Suppressor macrophage treated with lipopolysaccharide for 4 hours (primary cell): Measurements from ENCODE around the gene IMPA2.
"Not testable (repeated sequence)": the region's sequence is repeated elsewhere in the genome, so short reads cannot be mapped to it uniquely, and the experiment has no call there.

Source experiments
- DNase-seq: peaks from one replicate; pipeline ENCODE4 v3.0.0-alpha.2; 2020

The IMPA2 gene

GRCh38 chr18:12030670-12031069, 49.4 kb downstream of the IMPA2 start:
- DNase-seq: no peak

GRCh38 chr18:12031181-12031580, 49.9 kb downstream of the IMPA2 start:
- no peak for DNase-seq

GRCh38 chr18:12031846-12032245, 50.5 kb downstream of the IMPA2 start:
- no peak for DNase-seq

- DNase-seq: peak; percentile 19
These were observed 51.7 kb downstream of the IMPA2 start for GRCh38 chr18:12032786-12033642.

DNA sequence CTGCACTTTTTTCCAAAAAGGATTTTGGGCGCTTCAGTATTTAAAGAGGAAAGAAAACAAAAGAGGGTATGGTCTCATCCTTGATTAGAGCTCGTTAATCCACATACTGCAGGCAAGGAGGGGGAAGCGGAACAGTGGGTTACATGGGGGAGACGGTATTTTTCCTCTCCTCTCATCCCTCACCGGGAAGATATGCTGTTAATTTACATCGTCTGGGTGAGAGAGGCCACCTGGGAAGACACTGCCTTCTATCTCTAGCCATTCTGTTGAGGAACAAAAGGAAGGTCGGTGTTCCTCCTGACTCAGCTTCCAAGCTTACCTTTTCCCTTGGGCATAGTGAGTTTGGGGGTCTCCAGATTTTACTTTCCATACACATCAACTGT, 52.3 kb downstream of the IMPA2 start:
- DNase-seq: no peak

DNA sequence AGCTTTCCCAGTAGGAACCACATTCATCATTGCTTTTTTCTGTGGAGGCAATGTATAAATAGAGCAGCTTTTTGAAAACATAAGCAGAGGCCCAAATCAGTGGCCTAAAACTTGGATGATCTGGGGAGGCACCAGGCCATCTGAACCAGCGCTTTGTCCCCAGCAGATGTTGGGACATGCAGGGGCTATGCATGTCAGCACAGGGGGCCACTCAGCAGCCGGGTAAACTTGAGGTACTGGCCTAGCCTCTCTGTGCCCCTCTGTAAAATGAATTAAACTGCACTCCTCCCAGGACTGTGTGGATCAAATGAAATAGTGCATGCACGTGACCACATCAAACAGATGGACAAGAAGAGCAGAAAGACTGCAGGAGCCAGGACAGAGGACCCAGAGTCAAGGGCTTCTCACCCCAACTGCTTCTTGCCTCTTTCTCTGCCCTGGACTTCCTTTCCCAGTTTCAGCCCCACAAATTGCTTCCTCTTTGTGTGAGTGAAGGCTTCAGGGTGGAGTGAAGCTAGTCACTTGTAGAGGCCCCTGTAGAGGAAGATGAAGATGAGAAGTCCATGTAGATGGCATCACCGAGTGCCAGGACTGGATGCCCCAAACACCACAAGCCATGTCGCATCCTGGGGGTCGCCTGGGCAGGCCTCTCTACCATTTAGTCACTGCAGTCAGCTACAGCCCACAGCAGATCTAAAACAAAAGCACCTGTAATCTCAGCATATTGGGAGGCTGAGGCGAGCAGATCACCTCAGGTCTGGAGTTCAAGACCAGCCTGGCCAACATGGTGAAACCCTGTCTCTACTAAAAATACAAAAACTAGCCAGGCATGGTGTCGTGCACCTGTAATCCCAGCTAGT, 53.2 kb downstream of the IMPA2 start:
- peak; percentile 27 for DNase-seq

GRCh38 chr18:12035481-12035880, 54.2 kb downstream of the IMPA2 start:
- no peak for DNase-seq

GRCh38 chr18:12036201-12036751, 55.0 kb downstream of the IMPA2 start:
- no peak for DNase-seq

DNA sequence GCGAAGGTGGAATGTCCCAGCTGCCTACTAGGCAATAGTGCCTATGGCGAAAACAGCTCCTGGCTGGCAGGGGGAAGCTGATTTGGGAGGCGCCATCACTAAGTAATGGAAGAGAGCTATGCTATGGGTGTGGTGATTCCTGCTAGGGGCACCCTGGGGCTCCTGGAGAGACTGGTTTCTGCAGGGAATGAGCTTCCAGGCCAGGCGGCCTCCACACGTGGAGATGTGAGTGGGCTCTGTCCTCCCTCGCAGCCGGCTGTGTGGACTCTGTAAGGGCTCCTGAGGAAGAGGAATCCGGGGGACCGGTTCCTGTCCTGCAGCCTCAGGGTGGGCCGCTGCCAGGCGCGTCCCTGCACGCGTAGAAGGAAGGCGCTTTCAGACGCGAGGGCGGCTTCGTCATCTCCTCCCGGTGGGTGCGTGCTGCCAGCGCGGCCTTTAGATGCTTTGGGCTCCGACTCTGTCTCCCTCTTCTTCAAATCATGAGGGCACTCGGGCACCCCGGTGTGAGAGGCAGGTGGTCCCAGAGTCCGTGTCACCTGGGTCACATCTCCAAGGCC, 56.9 kb downstream of the IMPA2 start:
- DNase-seq: peak; percentile 13

DNA sequence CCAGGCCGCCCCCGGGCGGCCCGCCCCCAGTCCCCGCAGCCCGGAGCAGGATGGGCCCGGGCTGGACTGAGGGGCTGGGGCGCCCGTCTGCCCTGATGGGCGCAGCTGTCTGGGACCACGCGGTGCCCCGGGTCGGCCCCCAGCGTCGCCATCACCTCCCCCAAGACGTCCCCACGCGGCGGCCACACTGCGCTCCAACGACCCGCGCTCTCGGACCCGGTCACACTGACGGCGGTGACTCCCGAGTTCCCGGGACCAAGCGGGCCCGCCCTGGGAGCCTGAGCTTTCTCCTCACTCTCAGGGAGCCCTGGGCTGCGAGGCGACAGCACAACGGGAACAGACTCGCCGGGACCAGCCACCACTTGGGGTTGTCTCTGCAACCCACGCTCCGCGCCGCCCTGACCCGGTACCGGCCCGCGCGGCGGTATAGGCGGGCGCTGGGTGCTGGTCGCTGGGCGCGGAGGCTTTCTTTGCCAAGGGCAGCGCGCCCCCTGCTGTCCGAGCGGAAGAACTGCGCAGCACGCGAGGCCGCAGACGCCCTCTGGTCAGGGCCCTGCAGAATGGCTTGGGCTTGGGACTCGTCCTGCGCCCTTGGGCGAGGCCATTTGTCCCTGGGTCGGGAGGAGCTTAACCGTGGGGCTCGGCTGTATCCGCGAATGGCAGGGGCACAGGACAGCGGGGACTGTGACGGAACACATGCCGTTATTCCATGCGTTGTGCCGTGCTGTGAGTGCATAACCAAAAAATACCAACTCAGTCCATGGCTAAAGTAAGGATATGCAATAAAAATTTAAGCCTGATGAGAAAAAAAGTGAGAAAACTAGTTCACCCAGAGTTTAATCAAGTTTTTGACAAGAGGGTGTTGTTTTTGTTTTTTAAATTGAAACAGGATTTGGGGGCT, 57.6 kb downstream of the IMPA2 start:
- DNase-seq: peak; percentile 88

DNA sequence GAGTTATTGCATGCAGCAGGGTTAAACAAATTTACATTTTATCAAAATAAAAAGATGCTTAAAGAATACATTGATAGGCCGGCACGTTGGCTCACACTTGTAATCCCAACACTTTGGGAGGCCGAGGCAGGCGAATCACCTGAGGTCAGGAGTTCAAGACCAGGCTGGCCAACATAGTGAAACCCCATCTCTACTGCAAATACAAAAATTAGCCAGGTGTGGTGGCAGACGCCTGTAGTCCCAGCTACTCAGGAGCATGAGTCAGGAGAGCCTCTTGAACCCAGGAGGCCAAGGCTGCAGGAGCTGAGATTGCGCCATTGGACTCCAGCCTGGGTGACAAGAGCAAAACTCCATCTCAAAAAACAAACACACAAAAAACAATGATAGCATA, 58.2 kb downstream of the IMPA2 start:
- DNase-seq: not testable (repeated sequence)

- peak; percentile 58 for DNase-seq
These were observed 60.3 kb downstream of the IMPA2 start for GRCh38 chr18:12041561-12041960.

- no peak for DNase-seq
These were observed 62.5 kb downstream of the IMPA2 start for GRCh38 chr18:12043811-12044210.

DNA sequence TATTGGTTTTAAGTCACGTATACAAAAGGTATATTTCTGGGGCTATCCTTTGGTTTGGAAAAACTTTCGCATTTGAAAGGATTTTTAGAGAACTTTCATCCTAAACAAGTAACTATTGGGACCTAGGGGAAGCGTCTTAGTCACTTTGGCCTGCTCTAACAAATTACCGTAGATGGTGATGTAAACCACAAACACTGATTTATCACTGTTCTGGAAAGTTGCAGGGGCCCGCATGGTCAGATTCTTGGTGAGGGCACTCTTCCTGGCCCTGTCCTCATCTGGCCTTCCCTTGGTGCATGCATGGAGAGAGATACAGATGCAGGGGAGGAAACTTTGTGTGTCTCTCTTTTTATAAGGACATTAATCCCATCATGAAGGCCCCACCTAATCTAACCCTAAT, 63.3 kb downstream of the IMPA2 start:
- no peak for DNase-seq

DNA sequence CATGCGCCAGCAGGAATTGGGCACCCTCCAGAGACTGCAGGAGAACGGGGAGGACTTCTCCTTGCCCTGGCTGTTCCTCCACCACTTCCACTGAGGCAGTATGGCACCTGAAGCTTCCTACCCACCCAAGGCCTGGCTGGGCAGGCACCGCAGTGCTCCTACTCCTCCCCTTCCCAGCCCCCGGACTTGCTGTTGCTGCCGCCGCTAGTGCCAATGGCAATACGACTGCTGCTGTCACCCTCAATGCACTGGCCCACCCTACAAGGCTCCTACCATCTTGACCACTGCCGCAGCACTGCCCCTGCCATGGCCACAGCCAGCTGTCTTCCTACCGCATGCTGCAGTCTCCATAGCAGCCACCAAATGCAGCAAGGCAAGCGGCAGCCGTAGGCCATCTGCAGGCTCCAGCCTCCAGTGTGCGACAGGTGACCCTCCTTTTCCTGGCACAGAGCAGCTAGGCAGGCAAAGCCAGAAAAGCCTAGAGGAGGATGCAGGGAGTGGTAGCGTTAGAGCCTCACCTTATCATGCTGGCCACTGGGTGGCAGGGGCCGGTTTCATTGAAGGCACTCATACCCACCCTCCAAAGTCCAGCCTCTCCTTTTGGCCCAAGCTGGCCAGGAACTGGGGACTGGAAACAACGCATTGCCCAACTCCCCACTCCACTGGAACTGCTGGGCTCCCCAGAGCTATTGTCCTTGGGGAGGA, 64.9 kb downstream of the IMPA2 start:
- no peak for DNase-seq

DNA sequence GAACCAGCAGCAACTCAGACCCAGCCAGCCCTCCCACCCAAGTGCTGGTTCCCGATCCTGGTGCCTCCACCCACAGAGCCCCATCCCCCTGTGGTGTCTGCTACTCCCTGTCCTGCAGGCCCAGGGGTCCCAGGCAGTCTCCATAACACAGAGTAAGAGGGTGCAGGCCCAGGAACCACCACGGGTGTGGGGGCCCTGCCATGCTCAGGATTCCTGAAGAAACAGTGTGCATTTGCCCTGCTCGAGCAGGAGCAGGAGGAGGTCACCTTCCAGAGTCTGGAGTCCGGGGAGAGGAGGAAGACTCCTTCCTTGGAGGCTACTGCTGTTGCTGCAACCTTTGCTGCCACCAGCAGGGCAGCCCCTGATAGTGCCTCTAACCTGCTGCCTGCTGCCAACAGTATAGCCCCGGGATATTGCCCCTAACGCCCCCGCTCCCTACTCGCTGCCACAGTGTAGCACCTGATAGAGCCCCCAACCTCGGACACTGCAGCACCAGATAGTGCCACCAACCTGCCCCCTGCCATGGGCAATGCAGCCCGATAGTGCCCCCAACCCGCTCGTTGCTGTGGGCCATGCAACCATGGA, 65.5 kb downstream of the IMPA2 start:
- no peak for DNase-seq

GRCh38 chr18:12048010-12048826, 66.9 kb downstream of the IMPA2 start:
- no peak for DNase-seq

DNA sequence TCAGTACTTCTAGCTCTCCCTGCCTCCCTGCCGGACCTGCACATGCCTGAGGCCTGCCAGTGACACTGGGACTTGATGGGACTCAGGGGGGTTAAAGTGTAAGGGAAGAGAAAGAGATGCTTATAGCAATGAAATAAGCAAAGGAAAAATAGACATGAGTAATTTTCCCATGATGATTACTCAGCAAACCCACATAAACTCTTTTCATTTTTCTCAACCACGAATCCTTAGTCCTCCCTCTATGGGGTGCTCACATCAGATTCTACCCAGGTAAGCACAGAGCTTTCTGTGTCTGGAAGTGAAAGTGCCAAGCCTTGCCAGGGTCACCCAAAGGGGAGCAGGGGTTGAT, 67.5 kb downstream of the IMPA2 start:
- DNase-seq: peak; percentile 63

- peak; percentile 29 for DNase-seq
These were observed 68.9 kb downstream of the IMPA2 start for GRCh38 chr18:12049978-12050811.

DNA sequence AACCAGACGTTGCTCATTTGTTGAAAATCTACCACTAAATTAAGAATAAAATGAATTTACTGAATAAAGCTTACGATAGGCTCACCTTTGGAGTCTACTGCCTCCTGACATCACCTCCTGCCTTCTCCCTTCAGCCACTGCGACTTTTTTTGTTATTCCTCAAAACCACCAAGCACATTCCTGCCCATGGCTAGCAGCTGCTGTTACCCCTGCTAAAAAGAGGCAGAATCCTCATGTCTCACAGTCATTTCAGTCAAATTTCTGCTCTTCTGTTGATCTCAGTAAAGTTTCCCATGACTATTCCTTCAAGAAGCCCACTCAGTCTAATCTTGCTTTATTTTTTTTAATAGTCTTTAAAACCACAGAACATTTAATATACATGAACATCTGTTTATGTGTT, 71.6 kb downstream of the IMPA2 start:
- DNase-seq: no peak
